Measurements from ENCODE around the gene BLTP2. TPM values are rescaled to one million over a fixed set of nuclear protein-coding genes. Genes with fewer than 3 reads are reported as not detected.
A peak's percentile ranks its signal among the peaks of the same experiment; 100 is the strongest.

Gene BLTP2
- total and polyA plus RNA-seq, 2 of the 13 experiments (the other 11 are each of a cell fraction or from before 2014, with no cell fraction given), result 66.7 to 80.9 TPM

DNA sequence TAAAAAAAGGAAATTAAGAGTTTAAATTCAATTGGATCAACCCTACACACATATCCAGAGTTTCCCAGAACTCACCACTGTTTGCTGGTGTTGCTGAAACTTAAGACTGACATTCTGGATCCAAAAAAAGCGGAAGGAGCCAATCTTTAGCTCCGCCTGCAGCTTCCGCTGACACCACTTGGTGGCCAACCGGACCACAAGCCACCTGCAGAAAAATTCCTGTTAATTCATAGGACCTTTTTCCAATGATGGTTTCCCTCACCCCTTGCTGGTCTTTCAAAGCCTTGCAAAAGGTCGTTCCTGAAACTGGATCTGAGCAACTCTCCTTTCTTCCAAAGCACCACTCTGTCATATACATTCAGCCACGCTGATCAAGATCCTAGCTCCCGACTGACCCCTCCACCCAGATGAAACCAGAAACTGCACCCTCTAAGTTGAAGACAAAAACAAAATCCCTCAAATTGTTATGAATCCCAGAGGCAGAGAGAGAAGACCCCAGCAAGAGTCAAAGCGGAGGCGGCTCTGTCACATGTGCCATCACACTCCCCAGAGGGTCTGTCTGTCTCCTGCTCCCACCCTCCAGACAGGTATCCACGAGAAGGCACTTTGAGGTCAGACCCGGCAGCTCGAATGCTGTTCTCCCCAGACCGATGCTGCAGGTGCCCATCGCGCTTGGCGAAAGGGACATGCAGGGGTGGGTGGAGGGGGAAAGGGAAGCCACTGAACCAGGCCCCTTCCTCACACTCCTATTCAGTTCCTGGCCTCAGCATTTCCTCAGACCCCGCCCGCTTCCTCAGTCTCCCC is 773 bp downstream of the BLTP2 start (continued):
- TF ChIP-seq ZNF776 (CRISPR knock-in tag; IDR thresholded peaks at IDR 0.05), result no peak
- TF ChIP-seq ATAD3A (CRISPR knock-in tag; IDR thresholded peaks at IDR 0.05), result no peak
- TF ChIP-seq, protein P1, sequence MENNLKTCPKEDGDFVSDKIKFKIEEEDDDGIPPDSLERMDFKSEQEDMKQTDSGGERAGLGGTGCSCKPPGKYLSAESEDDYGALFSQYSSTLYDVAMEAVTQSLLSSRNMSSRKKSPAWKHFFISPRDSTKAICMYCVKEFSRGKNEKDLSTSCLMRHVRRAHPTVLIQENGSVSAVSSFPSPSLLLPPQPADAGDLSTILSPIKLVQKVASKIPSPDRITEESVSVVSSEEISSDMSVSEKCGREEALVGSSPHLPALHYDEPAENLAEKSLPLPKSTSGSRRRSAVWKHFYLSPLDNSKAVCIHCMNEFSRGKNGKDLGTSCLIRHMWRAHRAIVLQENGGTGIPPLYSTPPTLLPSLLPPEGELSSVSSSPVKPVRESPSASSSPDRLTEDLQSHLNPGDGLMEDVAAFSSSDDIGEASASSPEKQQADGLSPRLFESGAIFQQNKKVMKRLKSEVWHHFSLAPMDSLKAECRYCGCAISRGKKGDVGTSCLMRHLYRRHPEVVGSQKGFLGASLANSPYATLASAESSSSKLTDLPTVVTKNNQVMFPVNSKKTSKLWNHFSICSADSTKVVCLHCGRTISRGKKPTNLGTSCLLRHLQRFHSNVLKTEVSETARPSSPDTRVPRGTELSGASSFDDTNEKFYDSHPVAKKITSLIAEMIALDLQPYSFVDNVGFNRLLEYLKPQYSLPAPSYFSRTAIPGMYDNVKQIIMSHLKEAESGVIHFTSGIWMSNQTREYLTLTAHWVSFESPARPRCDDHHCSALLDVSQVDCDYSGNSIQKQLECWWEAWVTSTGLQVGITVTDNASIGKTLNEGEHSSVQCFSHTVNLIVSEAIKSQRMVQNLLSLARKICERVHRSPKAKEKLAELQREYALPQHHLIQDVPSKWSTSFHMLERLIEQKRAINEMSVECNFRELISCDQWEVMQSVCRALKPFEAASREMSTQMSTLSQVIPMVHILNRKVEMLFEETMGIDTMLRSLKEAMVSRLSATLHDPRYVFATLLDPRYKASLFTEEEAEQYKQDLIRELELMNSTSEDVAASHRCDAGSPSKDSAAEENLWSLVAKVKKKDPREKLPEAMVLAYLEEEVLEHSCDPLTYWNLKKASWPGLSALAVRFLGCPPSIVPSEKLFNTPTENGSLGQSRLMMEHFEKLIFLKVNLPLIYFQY (CRISPR knock-in tag; IDR thresholded peaks at IDR 0.05; ENCODE audit: borderline replicate concordance), result no peak
- TF ChIP-seq, protein P2, sequence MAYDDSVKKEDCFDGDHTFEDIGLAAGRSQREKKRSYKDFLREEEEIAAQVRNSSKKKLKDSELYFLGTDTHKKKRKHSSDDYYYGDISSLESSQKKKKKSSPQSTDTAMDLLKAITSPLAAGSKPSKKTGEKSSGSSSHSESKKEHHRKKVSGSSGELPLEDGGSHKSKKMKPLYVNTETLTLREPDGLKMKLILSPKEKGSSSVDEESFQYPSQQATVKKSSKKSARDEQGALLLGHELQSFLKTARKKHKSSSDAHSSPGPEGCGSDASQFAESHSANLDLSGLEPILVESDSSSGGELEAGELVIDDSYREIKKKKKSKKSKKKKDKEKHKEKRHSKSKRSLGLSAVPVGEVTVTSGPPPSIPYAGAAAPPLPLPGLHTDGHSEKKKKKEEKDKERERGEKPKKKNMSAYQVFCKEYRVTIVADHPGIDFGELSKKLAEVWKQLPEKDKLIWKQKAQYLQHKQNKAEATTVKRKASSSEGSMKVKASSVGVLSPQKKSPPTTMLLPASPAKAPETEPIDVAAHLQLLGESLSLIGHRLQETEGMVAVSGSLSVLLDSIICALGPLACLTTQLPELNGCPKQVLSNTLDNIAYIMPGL (CRISPR knock-in tag; IDR thresholded peaks at IDR 0.05; ENCODE audit: borderline replicate concordance in 1 of 2, low read depth in 1 of 2), result peak in 1 of 2 experiments; percentile 46; a peak in 1 of 4 replicates
- no peak for TF ChIP-seq SALL2 (CRISPR knock-in tag; IDR thresholded peaks at IDR 0.05)
- TF ChIP-seq, protein P3, sequence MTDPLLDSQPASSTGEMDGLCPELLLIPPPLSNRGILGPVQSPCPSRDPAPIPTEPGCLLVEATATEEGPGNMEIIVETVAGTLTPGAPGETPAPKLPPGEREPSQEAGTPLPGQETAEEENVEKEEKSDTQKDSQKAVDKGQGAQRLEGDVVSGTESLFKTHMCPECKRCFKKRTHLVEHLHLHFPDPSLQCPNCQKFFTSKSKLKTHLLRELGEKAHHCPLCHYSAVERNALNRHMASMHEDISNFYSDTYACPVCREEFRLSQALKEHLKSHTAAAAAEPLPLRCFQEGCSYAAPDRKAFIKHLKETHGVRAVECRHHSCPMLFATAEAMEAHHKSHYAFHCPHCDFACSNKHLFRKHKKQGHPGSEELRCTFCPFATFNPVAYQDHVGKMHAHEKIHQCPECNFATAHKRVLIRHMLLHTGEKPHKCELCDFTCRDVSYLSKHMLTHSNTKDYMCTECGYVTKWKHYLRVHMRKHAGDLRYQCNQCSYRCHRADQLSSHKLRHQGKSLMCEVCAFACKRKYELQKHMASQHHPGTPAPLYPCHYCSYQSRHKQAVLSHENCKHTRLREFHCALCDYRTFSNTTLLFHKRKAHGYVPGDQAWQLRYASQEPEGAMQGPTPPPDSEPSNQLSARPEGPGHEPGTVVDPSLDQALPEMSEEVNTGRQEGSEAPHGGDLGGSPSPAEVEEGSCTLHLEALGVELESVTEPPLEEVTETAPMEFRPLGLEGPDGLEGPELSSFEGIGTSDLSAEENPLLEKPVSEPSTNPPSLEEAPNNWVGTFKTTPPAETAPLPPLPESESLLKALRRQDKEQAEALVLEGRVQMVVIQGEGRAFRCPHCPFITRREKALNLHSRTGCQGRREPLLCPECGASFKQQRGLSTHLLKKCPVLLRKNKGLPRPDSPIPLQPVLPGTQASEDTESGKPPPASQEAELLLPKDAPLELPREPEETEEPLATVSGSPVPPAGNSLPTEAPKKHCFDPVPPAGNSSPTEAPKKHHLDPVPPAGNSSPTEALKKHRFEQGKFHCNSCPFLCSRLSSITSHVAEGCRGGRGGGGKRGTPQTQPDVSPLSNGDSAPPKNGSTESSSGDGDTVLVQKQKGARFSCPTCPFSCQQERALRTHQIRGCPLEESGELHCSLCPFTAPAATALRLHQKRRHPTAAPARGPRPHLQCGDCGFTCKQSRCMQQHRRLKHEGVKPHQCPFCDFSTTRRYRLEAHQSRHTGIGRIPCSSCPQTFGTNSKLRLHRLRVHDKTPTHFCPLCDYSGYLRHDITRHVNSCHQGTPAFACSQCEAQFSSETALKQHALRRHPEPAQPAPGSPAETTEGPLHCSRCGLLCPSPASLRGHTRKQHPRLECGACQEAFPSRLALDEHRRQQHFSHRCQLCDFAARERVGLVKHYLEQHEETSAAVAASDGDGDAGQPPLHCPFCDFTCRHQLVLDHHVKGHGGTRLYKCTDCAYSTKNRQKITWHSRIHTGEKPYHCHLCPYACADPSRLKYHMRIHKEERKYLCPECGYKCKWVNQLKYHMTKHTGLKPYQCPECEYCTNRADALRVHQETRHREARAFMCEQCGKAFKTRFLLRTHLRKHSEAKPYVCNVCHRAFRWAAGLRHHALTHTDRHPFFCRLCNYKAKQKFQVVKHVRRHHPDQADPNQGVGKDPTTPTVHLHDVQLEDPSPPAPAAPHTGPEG (CRISPR knock-in tag; IDR thresholded peaks at IDR 0.05), result no peak
- 0 out of 2 replicates have a peak, but pooled peaks have one; percentile 25 for TF ChIP-seq FOXC1 (CRISPR knock-in tag; IDR thresholded peaks at IDR 0.05; ENCODE audit: borderline replicate concordance)
- TF ChIP-seq SAP130 (CRISPR knock-in tag; IDR thresholded peaks at IDR 0.05; ENCODE audit: low read depth), result peak; percentile 50; the same call in 1 of the 2 replicates
- peak; percentile 20; the same call in 1 of the 2 replicates for TF ChIP-seq GATAD1 (CRISPR knock-in tag; IDR thresholded peaks at IDR 0.05)
- no peak for TF ChIP-seq MED8 (CRISPR knock-in tag; IDR thresholded peaks at IDR 0.05; ENCODE audit: insufficient replicate concordance)
- TF ChIP-seq ZNF17 (CRISPR knock-in tag; IDR thresholded peaks at IDR 0.05), result no peak
- TF ChIP-seq ZNF180 (CRISPR knock-in tag; IDR thresholded peaks at IDR 0.05; ENCODE audit: borderline replicate concordance, low read depth), result no peak
- TF ChIP-seq ZMYM4 (CRISPR knock-in tag; IDR thresholded peaks at IDR 0.05), result no peak
- peak; percentile 2; the same call in 1 of the 2 replicates for TF ChIP-seq SIN3A (IDR thresholded peaks at IDR 0.05; ENCODE audit: borderline replicate concordance, low read depth, low read length)
- no peak for TF ChIP-seq RXRA (CRISPR knock-in tag; IDR thresholded peaks at IDR 0.05)
